LNCaP clone FGC (cell line): ENCODE results near the gene COL1A2.

Source experiments
- DNase-seq: peaks from one replicate; pipeline ENCODE4 v3.0.0-alpha.2; 2011; ENCODE audit warnings: low read depth
- H3K4me3 ChIP-seq: 2 replicates; pipeline ENCODE4 v1.5.1; 2011; ENCODE audit warnings: mild to moderate bottlenecking, low read depth, low read length, control low read depth
- TF ChIP-seq, protein P1 (sequence below): IDR thresholded peaks from 2 replicates; pipeline ENCODE4 v1.5.1; 2012; ENCODE audit warnings: mild to moderate bottlenecking; ENCODE audit not compliant: control insufficient read depth, insufficient read depth; ENCODE audit errors: extremely low read depth

Gene COL1A2

DNA sequence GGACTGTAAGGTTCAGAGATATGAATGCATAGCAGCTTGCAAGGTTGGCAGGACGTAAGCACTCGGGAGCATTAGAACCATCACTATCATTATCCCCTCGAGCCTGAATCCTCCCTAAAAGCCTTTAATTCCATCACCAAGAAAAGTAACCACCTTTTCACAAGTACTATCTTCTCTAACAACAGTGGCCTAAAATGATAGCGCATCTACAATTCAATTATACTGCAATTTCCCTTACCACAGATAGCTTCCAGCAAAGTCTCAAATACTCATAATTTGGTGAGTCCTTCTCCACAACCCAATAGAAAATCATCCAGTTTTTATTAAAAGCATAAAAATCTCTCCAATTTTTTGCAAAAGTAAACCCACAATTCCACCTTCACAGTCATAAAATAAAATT, 42.0 kb downstream of the COL1A2 start:
- TF ChIP-seq, protein P1, sequence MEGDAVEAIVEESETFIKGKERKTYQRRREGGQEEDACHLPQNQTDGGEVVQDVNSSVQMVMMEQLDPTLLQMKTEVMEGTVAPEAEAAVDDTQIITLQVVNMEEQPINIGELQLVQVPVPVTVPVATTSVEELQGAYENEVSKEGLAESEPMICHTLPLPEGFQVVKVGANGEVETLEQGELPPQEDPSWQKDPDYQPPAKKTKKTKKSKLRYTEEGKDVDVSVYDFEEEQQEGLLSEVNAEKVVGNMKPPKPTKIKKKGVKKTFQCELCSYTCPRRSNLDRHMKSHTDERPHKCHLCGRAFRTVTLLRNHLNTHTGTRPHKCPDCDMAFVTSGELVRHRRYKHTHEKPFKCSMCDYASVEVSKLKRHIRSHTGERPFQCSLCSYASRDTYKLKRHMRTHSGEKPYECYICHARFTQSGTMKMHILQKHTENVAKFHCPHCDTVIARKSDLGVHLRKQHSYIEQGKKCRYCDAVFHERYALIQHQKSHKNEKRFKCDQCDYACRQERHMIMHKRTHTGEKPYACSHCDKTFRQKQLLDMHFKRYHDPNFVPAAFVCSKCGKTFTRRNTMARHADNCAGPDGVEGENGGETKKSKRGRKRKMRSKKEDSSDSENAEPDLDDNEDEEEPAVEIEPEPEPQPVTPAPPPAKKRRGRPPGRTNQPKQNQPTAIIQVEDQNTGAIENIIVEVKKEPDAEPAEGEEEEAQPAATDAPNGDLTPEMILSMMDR, result no peak
- no peak overlapping the region for H3K4me3 ChIP-seq
- no peak for DNase-seq

DNA sequence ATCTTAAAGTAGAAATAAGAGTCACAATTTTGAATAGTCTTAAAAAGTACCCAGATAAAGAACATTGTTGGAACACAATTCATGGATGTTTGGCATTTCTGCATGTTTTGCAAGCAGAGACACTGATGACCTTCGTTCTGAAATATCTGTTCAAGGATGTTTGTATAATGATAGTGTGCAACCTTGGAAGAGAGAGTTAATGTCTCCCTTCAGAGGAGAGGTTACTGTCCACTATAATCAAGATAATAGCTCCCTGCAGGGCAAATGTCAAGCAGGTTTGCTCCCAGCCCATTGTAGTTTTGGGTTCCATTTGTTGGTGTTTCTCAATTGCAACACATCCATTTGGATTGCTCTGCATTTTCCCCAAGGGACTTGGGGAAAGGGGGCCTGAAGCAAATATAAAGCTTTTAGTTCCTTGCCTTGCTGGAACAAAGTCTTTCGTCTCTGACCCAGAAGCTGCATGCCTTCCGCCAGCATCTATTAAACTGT, 45.2 kb downstream of the COL1A2 start:
- no peak for DNase-seq
- TF ChIP-seq, protein P1, result no peak
- no peak overlapping the region for H3K4me3 ChIP-seq

DNA sequence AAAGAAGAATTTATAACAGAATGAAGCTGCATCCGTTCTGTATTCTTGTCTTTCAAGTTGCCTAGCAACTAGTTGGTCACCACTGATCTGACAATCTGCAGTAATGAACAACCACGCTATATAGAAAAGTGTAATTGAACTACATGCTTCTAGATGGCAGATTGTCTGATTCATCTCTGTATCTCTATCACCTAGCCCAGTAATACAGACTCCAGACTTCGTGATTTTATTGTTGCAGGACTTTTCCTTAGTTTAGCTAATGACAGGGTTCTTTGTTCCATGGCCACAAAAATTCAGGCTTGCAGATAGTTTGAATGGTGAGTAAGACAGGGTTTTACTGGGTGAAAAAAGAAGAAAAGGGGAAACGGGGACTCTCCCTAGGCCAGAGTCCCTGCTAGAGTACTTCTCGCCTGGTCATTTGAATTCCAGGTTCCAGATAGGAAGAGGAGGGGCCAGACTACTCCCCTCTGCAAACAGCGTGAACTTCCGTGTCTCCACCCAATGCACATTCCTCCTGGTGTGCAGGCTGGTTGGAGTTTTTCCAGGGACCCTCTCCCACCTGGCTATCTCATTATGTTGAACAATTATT, 45.9 kb downstream of the COL1A2 start:
- TF ChIP-seq, protein P1, result no peak
- DNase-seq, result no peak
- H3K4me3 ChIP-seq, result no peak overlapping the region

DNA sequence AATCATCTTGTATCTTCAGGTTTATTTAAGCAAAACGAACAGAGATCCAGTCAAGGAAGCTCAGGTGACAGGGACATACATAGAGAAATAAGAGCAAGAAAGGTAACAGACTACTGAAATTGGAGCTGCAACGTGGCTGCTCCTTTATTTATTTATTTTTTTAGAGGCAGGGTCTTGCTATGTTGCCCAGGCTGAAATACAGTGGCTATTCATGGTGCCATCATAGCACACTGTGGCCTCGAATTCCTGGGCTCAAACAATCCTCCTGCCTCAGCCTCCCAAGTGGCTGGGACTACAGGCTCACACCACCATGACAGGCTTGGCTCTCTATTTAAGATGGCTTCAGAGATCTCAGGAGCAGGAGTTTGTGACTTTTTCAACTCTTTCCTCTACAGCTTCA, 46.4 kb downstream of the COL1A2 start:
- H3K4me3 ChIP-seq, result no peak overlapping the region
- TF ChIP-seq, protein P1, result no peak
- DNase-seq, result no peak

DNA sequence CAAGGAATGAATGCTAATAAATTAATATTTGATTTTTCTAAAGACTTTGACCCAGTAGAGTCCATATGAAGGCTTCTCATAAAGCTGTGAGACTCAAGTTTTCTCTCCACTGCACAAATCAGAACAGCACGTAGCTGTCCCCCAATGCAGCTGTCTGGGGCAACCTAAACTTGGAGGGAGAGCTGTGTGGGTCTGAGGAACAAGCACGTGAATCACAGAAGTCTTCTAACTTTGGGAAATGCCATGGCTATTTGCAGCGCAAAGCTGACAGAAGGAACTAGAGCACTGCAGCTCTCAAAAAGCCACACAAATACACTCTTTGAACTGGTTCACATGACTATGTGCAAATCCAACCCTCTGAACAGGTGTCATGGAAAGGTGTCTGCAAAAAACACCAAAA, 47.9 kb downstream of the COL1A2 start:
- TF ChIP-seq, protein P1, result no peak
- no peak for DNase-seq
- no peak overlapping the region for H3K4me3 ChIP-seq

DNA sequence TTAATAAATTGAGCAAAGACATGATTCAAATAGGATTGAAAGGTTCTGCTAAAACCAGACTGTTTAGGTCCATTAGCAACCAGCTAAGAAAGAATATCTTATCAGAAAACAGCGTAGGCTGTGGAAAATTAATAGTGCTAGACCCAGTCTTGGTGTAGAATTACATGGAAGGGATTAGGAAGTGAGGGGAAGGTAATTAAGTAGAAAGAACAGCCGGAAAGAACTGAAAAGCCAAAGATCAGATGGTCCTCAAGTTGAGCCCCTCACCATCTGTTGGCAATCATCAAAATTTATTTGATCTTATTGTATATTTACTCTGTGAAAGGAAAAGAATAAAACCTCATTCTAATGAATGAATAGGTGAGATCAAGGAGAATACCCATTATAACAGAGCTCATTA, 50.1 kb downstream of the COL1A2 start:
- TF ChIP-seq, protein P1, result no peak
- DNase-seq, result no peak
- H3K4me3 ChIP-seq, result no peak overlapping the region

DNA sequence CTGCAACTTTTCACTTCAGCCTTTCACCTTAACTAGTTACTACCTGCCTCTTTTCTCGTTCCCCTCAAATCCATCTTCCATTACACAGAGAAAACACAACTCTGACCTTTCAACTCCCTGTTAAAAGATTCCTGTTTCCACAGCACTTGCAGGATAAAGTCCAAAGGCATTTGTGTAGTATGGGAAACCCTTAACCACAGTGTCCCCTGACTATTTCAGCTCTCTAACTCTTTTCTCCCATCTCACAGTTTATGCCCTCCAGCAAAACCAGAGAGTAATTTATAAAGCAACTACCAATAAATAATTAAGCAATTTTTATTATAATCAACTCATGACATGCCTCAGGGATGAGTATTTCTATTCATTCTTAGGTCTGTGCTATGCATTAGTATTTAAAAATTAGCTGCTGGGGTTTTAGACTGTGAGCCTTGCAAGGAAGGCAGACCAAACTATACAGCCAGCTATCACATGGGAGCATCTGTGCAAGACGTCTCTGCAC, 51.0 kb downstream of the COL1A2 start:
- no peak for DNase-seq
- TF ChIP-seq, protein P1, result no peak
- H3K4me3 ChIP-seq, result no peak overlapping the region
